ENCODE measurements around the gene SH2D4B. TPM values are rescaled to one million over a fixed set of nuclear protein-coding genes. Genes with fewer than 3 reads are reported as not detected.

The SH2D4B gene
- polyA plus RNA-seq, 1 experiment = not detected

DNA sequence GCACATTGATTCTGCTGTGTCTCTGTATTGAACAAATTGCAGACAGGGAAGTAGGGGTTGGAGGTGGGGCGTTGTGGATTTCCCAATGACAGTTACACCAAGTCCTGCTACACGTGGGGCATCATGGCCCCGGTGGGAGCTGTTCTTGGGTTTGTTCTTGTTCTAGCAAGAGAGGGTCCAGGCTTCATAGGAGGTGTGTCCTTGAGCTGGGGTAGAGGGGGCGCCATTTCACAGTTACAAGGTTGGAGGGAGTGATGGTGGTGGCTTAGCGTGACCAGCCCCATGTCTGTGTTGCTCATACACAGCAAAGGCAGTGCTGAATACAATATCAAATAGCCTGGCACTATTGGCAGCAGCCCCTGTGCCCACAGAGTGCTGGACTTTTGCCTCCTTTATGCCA, 15.7 kb downstream of the SH2D4B start:
- POLR2A ChIA-PET = no interaction called here
- TF ChIP-seq CTCF (IDR thresholded peaks at IDR 0.05; ENCODE audit: low read depth, low read length) = no peak
- CTCF ChIA-PET = interaction anchor here (1.1 kb wide), 1 partner anchor 43 kb away, joined by 3 read pairs; no protein-coding TSS in a partner anchor
- H3K9me3 ChIP-seq (ENCODE audit: control insufficient read depth, insufficient read depth, low read length) = no peaks in the 10 kb centered on the region
- peaks cover 5% of the 10 kb centered on the region for H3K27me3 ChIP-seq (ENCODE audit: control insufficient read depth, insufficient read depth, low read length)
- DNase-seq (ENCODE audit: low read depth, low spot score) = no peak
- no peak overlapping the region for H3K4me3 ChIP-seq (ENCODE audit: low read depth, low read length)
- H3K27ac ChIP-seq (ENCODE audit: low read depth, low read length) = no peak overlapping the region

DNA sequence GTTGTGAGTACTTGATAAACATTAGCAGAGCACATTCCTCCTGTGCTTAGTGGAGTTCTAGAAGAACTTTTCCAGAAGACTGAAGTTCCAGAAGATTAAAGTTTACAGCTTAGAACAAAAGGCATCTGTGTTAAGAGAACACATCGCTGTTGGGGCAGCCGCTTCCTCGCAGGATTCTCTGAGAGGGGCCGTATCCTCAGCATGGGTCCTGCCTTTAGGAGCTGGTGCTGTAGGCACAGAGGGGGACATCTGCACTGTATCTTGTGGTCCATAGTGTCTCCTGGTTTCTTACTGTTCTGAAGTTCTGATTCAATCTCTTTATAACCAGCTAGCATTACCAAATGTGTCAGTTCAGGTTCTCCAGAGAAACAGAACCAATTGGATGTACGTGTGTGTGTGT, 16.3 kb downstream of the SH2D4B start:
- TF ChIP-seq CTCF (IDR thresholded peaks at IDR 0.05; ENCODE audit: low read depth, low read length) = no peak
- H3K9me3 ChIP-seq (ENCODE audit: control insufficient read depth, insufficient read depth, low read length) = no peaks in the 10 kb centered on the region
- H3K27me3 ChIP-seq (ENCODE audit: control insufficient read depth, insufficient read depth, low read length) = peaks cover 2% of the 10 kb centered on the region
- CTCF ChIA-PET = no interaction called here
- no peak for DNase-seq (ENCODE audit: low read depth, low spot score)
- no peak overlapping the region for H3K4me3 ChIP-seq (ENCODE audit: low read depth, low read length)
- POLR2A ChIA-PET = no interaction called here
- no peak overlapping the region for H3K27ac ChIP-seq (ENCODE audit: low read depth, low read length)

DNA sequence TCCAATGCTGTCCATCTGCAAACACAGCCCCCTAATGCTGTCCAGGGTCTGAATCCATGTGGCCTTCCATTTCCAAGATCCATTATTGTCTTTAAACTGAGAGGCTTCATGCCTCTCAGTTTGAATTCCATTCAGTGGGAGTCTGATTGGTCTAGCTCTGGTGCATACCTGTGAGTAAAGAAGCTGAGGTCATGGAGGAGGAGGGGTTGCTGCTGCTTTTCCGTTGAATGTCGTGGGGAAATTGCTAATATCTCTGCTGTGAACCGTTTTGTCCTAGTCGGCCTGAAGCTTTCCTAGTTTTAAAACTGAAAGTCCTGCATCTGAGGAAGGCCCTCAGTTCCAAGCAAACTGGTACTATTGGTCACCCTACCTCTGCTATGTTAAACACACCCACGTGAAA, 17.7 kb downstream of the SH2D4B start:
- ChIA-PET CTCF (interaction anchor here (1.1 kb wide), 1 partner anchor 108 kb away, joined by 3 read pairs; no protein-coding TSS in a partner anchor), POLR2A (no interaction called here)
- DNase-seq (ENCODE audit: low read depth, low spot score) = no peak
- no peak overlapping the region for H3K4me3 ChIP-seq (ENCODE audit: low read depth, low read length)
- peaks cover 2% of the 10 kb centered on the region for H3K27me3 ChIP-seq (ENCODE audit: control insufficient read depth, insufficient read depth, low read length)
- no peak for TF ChIP-seq CTCF (IDR thresholded peaks at IDR 0.05; ENCODE audit: low read depth, low read length)
- no peaks in the 10 kb centered on the region for H3K9me3 ChIP-seq (ENCODE audit: control insufficient read depth, insufficient read depth, low read length)
- H3K27ac ChIP-seq (ENCODE audit: low read depth, low read length) = no peak overlapping the region

DNA sequence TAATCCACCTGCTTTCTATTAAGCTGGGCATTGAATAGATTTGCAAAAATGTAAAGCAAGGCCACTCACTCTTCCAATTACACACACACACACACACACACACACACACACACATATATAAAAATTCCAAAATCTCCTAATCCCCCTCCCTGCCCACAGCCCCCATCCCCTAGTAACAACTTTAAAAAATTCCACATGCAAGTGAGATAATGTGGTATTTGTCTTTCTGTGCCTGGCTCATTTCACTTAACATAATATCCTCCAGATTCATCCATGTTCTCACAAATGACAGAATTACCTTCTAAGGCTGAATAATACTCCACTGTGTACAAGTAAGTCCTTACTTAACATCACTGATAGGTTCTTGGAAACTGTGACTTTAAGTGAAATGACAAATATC, 24.2 kb downstream of the SH2D4B start:
- H3K4me3 ChIP-seq (ENCODE audit: low read depth, low read length) = no peak overlapping the region
- ChIA-PET CTCF (no interaction called here), POLR2A (no interaction called here)
- no peak for TF ChIP-seq CTCF (IDR thresholded peaks at IDR 0.05; ENCODE audit: low read depth, low read length)
- no peaks in the 10 kb centered on the region for H3K27me3 ChIP-seq (ENCODE audit: control insufficient read depth, insufficient read depth, low read length)
- DNase-seq (ENCODE audit: low read depth, low spot score) = no peak
- no peak overlapping the region for H3K27ac ChIP-seq (ENCODE audit: low read depth, low read length)
- no peaks in the 10 kb centered on the region for H3K9me3 ChIP-seq (ENCODE audit: control insufficient read depth, insufficient read depth, low read length)

DNA sequence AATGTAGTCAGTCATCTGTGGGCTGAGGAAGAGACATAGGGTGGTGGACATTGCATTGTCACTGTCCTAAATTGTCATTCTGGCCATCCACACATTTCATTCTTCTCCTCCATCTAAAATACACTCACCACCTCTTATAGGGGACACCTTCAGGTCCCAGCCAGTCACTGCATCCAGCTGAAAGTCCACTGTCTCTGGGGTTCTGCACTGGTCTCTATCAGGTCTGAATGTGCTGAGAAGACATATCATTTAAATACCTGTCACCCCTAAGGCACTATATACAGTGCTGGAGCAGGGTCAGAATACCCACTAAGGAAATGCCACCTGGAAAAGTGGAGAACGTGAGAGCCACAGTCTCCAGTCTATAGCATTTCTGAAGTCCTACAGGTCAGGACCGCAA, 29.6 kb downstream of the SH2D4B start:
- TF ChIP-seq CTCF (IDR thresholded peaks at IDR 0.05; ENCODE audit: low read depth, low read length) = no peak
- CTCF ChIA-PET = no interaction called here
- POLR2A ChIA-PET = no interaction called here

More for the DNA sequence above, 29.6 kb downstream of the SH2D4B start:
- Histone ChIP-seq H3K9me3 (ENCODE audit: control insufficient read depth, insufficient read depth, low read length) (no peaks in the 10 kb centered on the region; the same call in 1 of the 2 replicates), H3K27me3 (ENCODE audit: control insufficient read depth, insufficient read depth, low read length) (peaks cover 6% of the 10 kb centered on the region), H3K27ac (ENCODE audit: low read depth, low read length) (no peak overlapping the region), H3K4me3 (ENCODE audit: low read depth, low read length) (no peak overlapping the region)
- no peak for DNase-seq (ENCODE audit: low read depth, low spot score)
